Measurements from ENCODE around the gene APBA2.

DNA sequence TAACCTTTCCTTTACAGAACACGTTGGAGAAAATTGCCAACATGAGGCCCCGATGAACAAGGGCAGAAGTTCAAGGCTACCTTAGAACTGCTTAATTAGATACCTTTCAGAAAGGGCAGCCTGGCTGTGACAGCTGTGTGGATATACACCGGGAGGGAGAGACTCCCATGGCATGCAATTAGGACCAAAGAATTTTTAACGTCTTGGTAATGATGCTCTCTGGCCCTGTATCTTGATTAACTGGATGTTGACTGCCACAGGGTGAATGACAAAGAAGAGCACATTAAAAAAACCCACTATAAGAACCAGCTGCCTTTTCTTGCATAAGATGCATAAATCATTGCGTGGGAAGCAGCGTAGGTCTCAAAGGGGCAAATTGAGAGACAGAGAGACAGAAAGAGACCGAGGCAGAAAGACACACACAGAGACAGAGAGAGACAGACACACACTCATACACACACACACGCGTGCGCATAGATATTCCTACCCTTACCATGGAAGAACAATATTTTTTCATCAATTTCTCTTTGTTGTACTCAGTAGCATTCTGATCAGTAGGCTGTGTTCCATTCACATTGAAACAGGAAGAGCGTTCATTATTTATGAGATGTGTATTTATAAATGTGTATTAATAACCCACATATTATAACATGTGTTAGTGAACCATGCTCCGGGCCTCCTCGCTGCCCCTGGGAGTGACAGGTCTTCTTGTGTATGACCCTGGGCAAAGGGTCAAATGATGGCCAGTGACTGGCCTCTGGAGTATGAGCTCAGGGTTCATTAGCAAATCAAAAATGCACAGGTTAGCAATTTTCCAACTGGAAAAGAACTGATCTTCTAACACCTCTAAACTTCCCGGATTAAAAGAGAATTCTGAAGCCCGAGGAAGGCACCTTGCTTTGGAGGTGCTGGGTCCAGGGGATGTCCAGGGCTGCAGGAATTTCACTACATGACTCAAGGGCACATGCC lies 265.0 kb downstream of the APBA2 start:
- no peak for TF ChIP-seq CTCF (conservative IDR thresholded peaks at IDR 0.05; ENCODE audit: low read length)
- no peak for TF ChIP-seq EZH2phosphoT487 (IDR thresholded peaks at IDR 0.05; ENCODE audit: borderline replicate concordance, low read depth, low read length)

Data from OCI-LY7 (cell line).